Measurements from ENCODE around the gene TSSK6. TPM values are rescaled to one million over a fixed set of nuclear protein-coding genes. Genes with fewer than 3 reads are reported as not detected.
A peak's percentile ranks its signal among the peaks of the same experiment; 100 is the strongest.

Gene TSSK6
- total and polyA plus RNA-seq, 12 donors: 0.23 to 1.2 (median 0.45) TPM; not detected in 1

GRCh38 chr19:19492026-19492610, 23.2 kb downstream of the TSSK6 start:
- no peak for TF ChIP-seq CTCF (IDR thresholded peaks at IDR 0.05)
- DNase-seq (no peak), ATAC-seq (peak in 1 of 8 donors; percentile 5)
- Histone ChIP-seq H3K27me3 (no peaks in the 10 kb centered on the region), H3K4me3 (no peak overlapping the region), H3K27ac (no peak overlapping the region), H3K9me3 (no peaks in the 10 kb centered on the region), H3K4me1 (peaks cover 16 to 37% (median 34%) of the 10 kb centered on the region in 9 donors), H3K36me3 (peaks cover 0 to 65% (median 32%) of the 10 kb centered on the region in 9 donors)
- intact Hi-C loops (cut with DNase I): loop anchor here in 3 of 10 donors (5.0 to 10.0 kb wide), 2 partner anchors 125 to 297 kb away; partner anchors contain the start of genes BORCS8 (in 1 of the 3) and RFXANK (in 1 of the 3)
- WGBS, 2 donors: 87% methylated on average over 21 of the region's 21 CpGs

GRCh38 chr19:19491321-19492025, 23.9 kb downstream of the TSSK6 start:
- no peak for ATAC-seq
- intact Hi-C loops (cut with DNase I): loop anchor here in 8 of 10 donors (2.0 to 10.0 kb wide), 3 partner anchors 124 to 297 kb away; partner anchors contain the start of genes BORCS8 (in 1 of the 8) and RFXANK (in 1 of the 8)

GRCh38 chr19:19490214-19490968, 25.0 kb downstream of the TSSK6 start:
- Histone ChIP-seq H3K36me3 (peaks cover 0 to 60% (median 16%) of the 10 kb centered on the region in 9 donors), H3K9me3 (no peaks in the 10 kb centered on the region), H3K4me1 (peaks cover 16 to 53% (median 41%) of the 10 kb centered on the region in 9 donors), H3K4me3 (peak overlapping the region in 4 of 10 donors; percentile 2 to 30 (median 23)), H3K27ac (peak overlapping the region in 9 of 10 donors; percentile 67 to 91 (median 82)), H3K27me3 (no peaks in the 10 kb centered on the region)
- DNase-seq (peak; percentile 57 to 85), ATAC-seq (peak; percentile 34 to 71 (median 57))
- 27 to 29% methylated on average over 20 of the region's 20 CpGs for WGBS, 2 donors
- peak; percentile 77 to 93 (median 86) for TF ChIP-seq CTCF (IDR thresholded peaks at IDR 0.05)
- intact Hi-C loops (cut with DNase I): loop anchor here (1.0 to 10.0 kb wide), 4 partner anchors 123 to 296 kb away; partner anchors contain the start of genes BORCS8 (in 1 of the 10) and RFXANK (in 1 of the 10)

More at GRCh38 chr19:19491321-19492025, 23.9 kb downstream of the TSSK6 start:
- Histone ChIP-seq H3K9me3 (no peaks in the 10 kb centered on the region), H3K27ac (no peak overlapping the region), H3K36me3 (peaks cover 0 to 65% (median 25%) of the 10 kb centered on the region in 9 donors), H3K27me3 (no peaks in the 10 kb centered on the region), H3K4me1 (peaks cover 16 to 43% (median 34%) of the 10 kb centered on the region in 9 donors), H3K4me3 (no peak overlapping the region)
- WGBS, 2 donors: 82 to 86% methylated on average over 15 of the region's 15 CpGs
- DNase-seq: no peak
- no peak for TF ChIP-seq CTCF (IDR thresholded peaks at IDR 0.05)

Measured in heart right ventricle (tissue), 16 donors.